Liver (tissue), 9 donors: Measurements from ENCODE around the gene TPRG1L. TPM values are rescaled to one million over a fixed set of nuclear protein-coding genes. Genes with fewer than 3 reads are reported as not detected.

Experiments used
- DNase-seq: peaks from one replicate; pipeline ENCODE4 v3.0.0-alpha.2; 2017; ENCODE audit warnings: low spot score
- H3K27ac ChIP-seq, 2 donors: one replicate each; pipeline ENCODE4 v1.7.0; 2013; ENCODE audit warnings: inconsistent platforms in 2 of 2, low read length in 2 of 2, control low read depth in 1 of 2, low read depth in 1 of 2, mild to moderate bottlenecking in 1 of 2
- H3K27me3 ChIP-seq, 4 donors: one replicate each; pipeline versions ENCODE4 v1.6.1 to v1.7.0; 2013; ENCODE audit warnings: low read length in 3 of 4, inconsistent platforms in 1 of 4, mild to moderate bottlenecking in 1 of 4, moderate library complexity in 1 of 4; ENCODE audit not compliant: control insufficient read depth in 4 of 4, insufficient read depth in 4 of 4
- H3K36me3 ChIP-seq, 4 donors: one replicate each; pipeline versions ENCODE4 v1.6.1 to v1.7.0; 2013; ENCODE audit warnings: low read length in 3 of 4, mild to moderate bottlenecking in 3 of 4, low read depth in 1 of 4, moderate library complexity in 1 of 4; ENCODE audit not compliant: control insufficient read depth in 4 of 4, insufficient read depth in 3 of 4
- H3K4me1 ChIP-seq, 4 donors: one replicate each; pipeline versions ENCODE4 v1.6.1 to v1.7.0; 2013; ENCODE audit warnings: low read length in 3 of 4, mild to moderate bottlenecking in 3 of 4, moderate library complexity in 1 of 4; ENCODE audit not compliant: control insufficient read depth in 4 of 4, insufficient read depth in 4 of 4
- H3K4me3 ChIP-seq, 3 donors: one replicate each; pipeline versions ENCODE4 v1.6.1 to v1.7.0; 2013; ENCODE audit warnings: low read length in 3 of 3, control low read depth in 1 of 3, low read depth in 1 of 3, mild to moderate bottlenecking in 1 of 3
- H3K9ac ChIP-seq, 2 donors: one replicate each; pipeline ENCODE4 v1.7.0; 2013; ENCODE audit warnings: low read length in 2 of 2, mild to moderate bottlenecking in 2 of 2, moderate library complexity in 2 of 2, control low read depth in 1 of 2, low read depth in 1 of 2
- H3K9me3 ChIP-seq, 4 donors: one replicate each; pipeline versions ENCODE4 v1.6.1 to v1.7.0; 2013; ENCODE audit warnings: low read length in 3 of 4; ENCODE audit not compliant: control insufficient read depth in 4 of 4
- EGR1 ChIP-seq, 2 donors: IDR thresholded peaks; 2 replicates each; pipeline ENCODE4 v1.6.1; 2016 to 2018; ENCODE audit warnings: antibody characterized with exemption in 2 of 2, low read depth in 2 of 2
- FOXA1 ChIP-seq: IDR thresholded peaks from 2 replicates; pipeline ENCODE4 v1.6.1; 2016; ENCODE audit warnings: antibody characterized with exemption
- FOXA2 ChIP-seq: IDR thresholded peaks from 2 replicates; pipeline ENCODE4 v1.6.1; 2016; ENCODE audit warnings: antibody characterized with exemption
- GABPA ChIP-seq, 2 donors: IDR thresholded peaks in 1 of 2; conservative IDR thresholded peaks in 1 of 2; 2 replicates each; pipeline ENCODE4 v1.6.1; 2016; ENCODE audit warnings: antibody characterized with exemption in 2 of 2, mild to moderate bottlenecking in 1 of 2, moderate library complexity in 1 of 2
- HNF4A ChIP-seq, 2 donors: conservative IDR thresholded peaks; 2 replicates each; pipeline ENCODE4 v1.6.1; 2016; ENCODE audit warnings: antibody characterized with exemption in 2 of 2, mild to moderate bottlenecking in 2 of 2
- HNF4G ChIP-seq: IDR thresholded peaks from 2 replicates; pipeline ENCODE4 v1.6.1; 2016; ENCODE audit warnings: antibody characterized with exemption
- JUND ChIP-seq, 2 donors: IDR thresholded peaks; 2 replicates each; pipeline ENCODE4 v1.6.1; 2016; ENCODE audit warnings: antibody characterized with exemption in 2 of 2
- NR2F2 ChIP-seq: IDR thresholded peaks from 2 replicates; pipeline ENCODE4 v1.6.1; 2016; ENCODE audit warnings: antibody characterized with exemption
- RAD21 ChIP-seq, 2 donors: IDR thresholded peaks; 2 replicates each; pipeline ENCODE4 v1.6.1; 2016; ENCODE audit warnings: antibody characterized with exemption in 2 of 2, mild to moderate bottlenecking in 2 of 2
- RXRA ChIP-seq, 2 donors: IDR thresholded peaks; 2 replicates each; pipeline ENCODE4 v1.6.1; 2017 to 2018; ENCODE audit warnings: antibody characterized with exemption in 2 of 2, mild to moderate bottlenecking in 1 of 2
- SP1 ChIP-seq: IDR thresholded peaks from 2 replicates; pipeline ENCODE4 v1.6.1; 2018; ENCODE audit warnings: antibody characterized with exemption, mild to moderate bottlenecking
- TAF1 ChIP-seq: conservative IDR thresholded peaks from 2 replicates; pipeline ENCODE4 v1.6.1; 2016; ENCODE audit warnings: antibody characterized with exemption, mild to moderate bottlenecking
- YY1 ChIP-seq: IDR thresholded peaks from 2 replicates; pipeline ENCODE4 v1.6.1; 2016; ENCODE audit warnings: antibody characterized with exemption, mild to moderate bottlenecking
- ZBTB33 ChIP-seq: IDR thresholded peaks from 2 replicates; pipeline ENCODE4 v1.6.1; 2016; ENCODE audit warnings: antibody characterized with exemption
- WGBS: extraction: QIAGEN DNeasy Blood & Tissue Kit; methylation state at CpG from one replicate; pipeline ENCODE4 v1.1.7; 2013; 5-methylcytosine and 5-hydroxymethylcytosine counted together
- polyA plus RNA-seq, 2 donors: library from polyadenylated mRNA; stranded (reverse) in 1 of 2; unstranded in 1 of 2; fragments of 200-250 nt in 1 of 2; fragments of >200 nt in 1 of 2; fragmentation: Nextera tagmentation in 1 of 2; extraction: Ambion mirVana in 1 of 2; gene quantifications; one replicate each; pipeline versions ENCODE4 v1.2.1 to v1.2.3, GENCODE V29; 2013 to 2015
- total RNA-seq, 2 donors: library from RNA; depleted of rRNA; stranded (reverse); fragments of >200 nt; gene quantifications; one replicate each; pipeline ENCODE4 v1.2.3, GENCODE V29; 2014
- TF ChIP-seq, protein P1 (sequence below): IDR thresholded peaks from 2 replicates; pipeline ENCODE4 v1.6.1; 2016; ENCODE audit warnings: antibody characterized with exemption
- TF ChIP-seq, protein P2 (sequence below): fragments of 150-350 bp; IDR thresholded peaks from 2 replicates; pipeline ENCODE4 v1.5.1; 2017; ENCODE audit warnings: improper control_type of control experiment, low read depth, low read length; ENCODE audit not compliant: missing input control
- TF ChIP-seq, protein P3 (sequence below): IDR thresholded peaks from 2 replicates; pipeline ENCODE4 v1.6.1; 2016; ENCODE audit warnings: antibody characterized with exemption, mild to moderate bottlenecking
- TF ChIP-seq, protein P4 (sequence below): IDR thresholded peaks from 2 replicates; pipeline ENCODE4 v1.6.1; 2016; ENCODE audit warnings: antibody characterized with exemption
- donor health status: healthy.
- donor health status: healthy.
- donor health status: healthy.
- donor health status: healthy.
- donor health status: healthy.

Gene TPRG1L
- total and polyA plus RNA-seq, 4 donors = 29.3 to 51.0 (median 43.9) TPM

- H3K9ac ChIP-seq = no peak overlapping the region
- 84% methylated on average over 14 of the region's 14 CpGs for WGBS
- no peaks in the 10 kb centered on the region for H3K36me3 ChIP-seq
- H3K4me1 ChIP-seq = peaks cover 3 to 18% (median 7%) of the 10 kb centered on the region in 4 donors
- TF ChIP-seq ZBTB33 (no peak), HNF4A (conservative IDR thresholded peaks at IDR 0.05) (no peak), TAF1 (no peak), FOXA1 (no peak)
- TF ChIP-seq, protein P1, sequence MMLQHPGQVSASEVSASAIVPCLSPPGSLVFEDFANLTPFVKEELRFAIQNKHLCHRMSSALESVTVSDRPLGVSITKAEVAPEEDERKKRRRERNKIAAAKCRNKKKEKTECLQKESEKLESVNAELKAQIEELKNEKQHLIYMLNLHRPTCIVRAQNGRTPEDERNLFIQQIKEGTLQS = no peak
- no peaks in the 10 kb centered on the region for H3K27me3 ChIP-seq
- DNase-seq = no peak
- H3K9me3 ChIP-seq = no peaks in the 10 kb centered on the region
- no peak overlapping the region for H3K27ac ChIP-seq
- H3K4me3 ChIP-seq = no peak overlapping the region
Measured at GRCh38 chr1:3663999-3664699, 39.3 kb downstream of the TPRG1L start.

GRCh38 chr1:3664700-3665375 lies 40.0 kb downstream of the TPRG1L start:
- Histone ChIP-seq H3K36me3 (no peaks in the 10 kb centered on the region), H3K9ac (no peak overlapping the region), H3K9me3 (no peaks in the 10 kb centered on the region), H3K4me1 (peaks cover 5 to 22% (median 8%) of the 10 kb centered on the region in 4 donors), H3K27me3 (no peaks in the 10 kb centered on the region), H3K27ac (no peak overlapping the region), H3K4me3 (no peak overlapping the region)
- TF ChIP-seq YY1 (no peak), SP1 (no peak), FOXA1 (no peak), NR2F2 (no peak), EGR1 (IDR thresholded peaks at IDR 0.05; ENCODE audit: low read depth in 2 of 2) (no peak), FOXA2 (no peak), TAF1 (no peak), ZBTB33 (no peak), JUND (IDR thresholded peaks at IDR 0.05) (no peak), GABPA (IDR thresholded peaks at IDR 0.05 in 1 of 2, conservative IDR thresholded peaks at IDR 0.05 in 1 of 2) (no peak), HNF4G (no peak), RXRA (IDR thresholded peaks at IDR 0.05) (no peak), HNF4A (conservative IDR thresholded peaks at IDR 0.05) (no peak), RAD21 (IDR thresholded peaks at IDR 0.05) (no peak)
- TF ChIP-seq, protein P2, sequence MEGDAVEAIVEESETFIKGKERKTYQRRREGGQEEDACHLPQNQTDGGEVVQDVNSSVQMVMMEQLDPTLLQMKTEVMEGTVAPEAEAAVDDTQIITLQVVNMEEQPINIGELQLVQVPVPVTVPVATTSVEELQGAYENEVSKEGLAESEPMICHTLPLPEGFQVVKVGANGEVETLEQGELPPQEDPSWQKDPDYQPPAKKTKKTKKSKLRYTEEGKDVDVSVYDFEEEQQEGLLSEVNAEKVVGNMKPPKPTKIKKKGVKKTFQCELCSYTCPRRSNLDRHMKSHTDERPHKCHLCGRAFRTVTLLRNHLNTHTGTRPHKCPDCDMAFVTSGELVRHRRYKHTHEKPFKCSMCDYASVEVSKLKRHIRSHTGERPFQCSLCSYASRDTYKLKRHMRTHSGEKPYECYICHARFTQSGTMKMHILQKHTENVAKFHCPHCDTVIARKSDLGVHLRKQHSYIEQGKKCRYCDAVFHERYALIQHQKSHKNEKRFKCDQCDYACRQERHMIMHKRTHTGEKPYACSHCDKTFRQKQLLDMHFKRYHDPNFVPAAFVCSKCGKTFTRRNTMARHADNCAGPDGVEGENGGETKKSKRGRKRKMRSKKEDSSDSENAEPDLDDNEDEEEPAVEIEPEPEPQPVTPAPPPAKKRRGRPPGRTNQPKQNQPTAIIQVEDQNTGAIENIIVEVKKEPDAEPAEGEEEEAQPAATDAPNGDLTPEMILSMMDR = no peak
- TF ChIP-seq, protein P1 = no peak
- TF ChIP-seq, protein P3, sequence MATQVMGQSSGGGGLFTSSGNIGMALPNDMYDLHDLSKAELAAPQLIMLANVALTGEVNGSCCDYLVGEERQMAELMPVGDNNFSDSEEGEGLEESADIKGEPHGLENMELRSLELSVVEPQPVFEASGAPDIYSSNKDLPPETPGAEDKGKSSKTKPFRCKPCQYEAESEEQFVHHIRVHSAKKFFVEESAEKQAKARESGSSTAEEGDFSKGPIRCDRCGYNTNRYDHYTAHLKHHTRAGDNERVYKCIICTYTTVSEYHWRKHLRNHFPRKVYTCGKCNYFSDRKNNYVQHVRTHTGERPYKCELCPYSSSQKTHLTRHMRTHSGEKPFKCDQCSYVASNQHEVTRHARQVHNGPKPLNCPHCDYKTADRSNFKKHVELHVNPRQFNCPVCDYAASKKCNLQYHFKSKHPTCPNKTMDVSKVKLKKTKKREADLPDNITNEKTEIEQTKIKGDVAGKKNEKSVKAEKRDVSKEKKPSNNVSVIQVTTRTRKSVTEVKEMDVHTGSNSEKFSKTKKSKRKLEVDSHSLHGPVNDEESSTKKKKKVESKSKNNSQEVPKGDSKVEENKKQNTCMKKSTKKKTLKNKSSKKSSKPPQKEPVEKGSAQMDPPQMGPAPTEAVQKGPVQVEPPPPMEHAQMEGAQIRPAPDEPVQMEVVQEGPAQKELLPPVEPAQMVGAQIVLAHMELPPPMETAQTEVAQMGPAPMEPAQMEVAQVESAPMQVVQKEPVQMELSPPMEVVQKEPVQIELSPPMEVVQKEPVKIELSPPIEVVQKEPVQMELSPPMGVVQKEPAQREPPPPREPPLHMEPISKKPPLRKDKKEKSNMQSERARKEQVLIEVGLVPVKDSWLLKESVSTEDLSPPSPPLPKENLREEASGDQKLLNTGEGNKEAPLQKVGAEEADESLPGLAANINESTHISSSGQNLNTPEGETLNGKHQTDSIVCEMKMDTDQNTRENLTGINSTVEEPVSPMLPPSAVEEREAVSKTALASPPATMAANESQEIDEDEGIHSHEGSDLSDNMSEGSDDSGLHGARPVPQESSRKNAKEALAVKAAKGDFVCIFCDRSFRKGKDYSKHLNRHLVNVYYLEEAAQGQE = no peak
- TF ChIP-seq, protein P4, sequence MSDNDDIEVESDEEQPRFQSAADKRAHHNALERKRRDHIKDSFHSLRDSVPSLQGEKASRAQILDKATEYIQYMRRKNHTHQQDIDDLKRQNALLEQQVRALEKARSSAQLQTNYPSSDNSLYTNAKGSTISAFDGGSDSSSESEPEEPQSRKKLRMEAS = no peak
- DNase-seq = no peak
- 93% methylated on average over 14 of the region's 14 CpGs for WGBS
